GM13977 (cell line): ENCODE data around the gene DMKN.

Source experiments
- DNase-seq: peaks from one replicate; pipeline ENCODE4 v3.0.0; 2012; ENCODE audit warnings: low spot score
- in situ Hi-C: fragments of 300-500 bp; cut with MboI; formaldehyde crosslinking; loops from one replicate; pipeline ENCODE4 v1.12.0; 2022; ENCODE audit warnings: low sequenced_read_pairs, low pct_unique_long_range_greater_than_20kb, mixed read lengths, inconsistent platforms; ENCODE audit not compliant: unreplicated experiment
- TF ChIP-seq, protein P1 (sequence below): IDR thresholded peaks from 2 replicates; pipeline ENCODE4 v1.5.1; 2012; ENCODE audit warnings: mild to moderate bottlenecking, control low read depth; ENCODE audit not compliant: insufficient read depth; ENCODE audit errors: extremely low read depth, missing control alignments

Gene DMKN

DNA sequence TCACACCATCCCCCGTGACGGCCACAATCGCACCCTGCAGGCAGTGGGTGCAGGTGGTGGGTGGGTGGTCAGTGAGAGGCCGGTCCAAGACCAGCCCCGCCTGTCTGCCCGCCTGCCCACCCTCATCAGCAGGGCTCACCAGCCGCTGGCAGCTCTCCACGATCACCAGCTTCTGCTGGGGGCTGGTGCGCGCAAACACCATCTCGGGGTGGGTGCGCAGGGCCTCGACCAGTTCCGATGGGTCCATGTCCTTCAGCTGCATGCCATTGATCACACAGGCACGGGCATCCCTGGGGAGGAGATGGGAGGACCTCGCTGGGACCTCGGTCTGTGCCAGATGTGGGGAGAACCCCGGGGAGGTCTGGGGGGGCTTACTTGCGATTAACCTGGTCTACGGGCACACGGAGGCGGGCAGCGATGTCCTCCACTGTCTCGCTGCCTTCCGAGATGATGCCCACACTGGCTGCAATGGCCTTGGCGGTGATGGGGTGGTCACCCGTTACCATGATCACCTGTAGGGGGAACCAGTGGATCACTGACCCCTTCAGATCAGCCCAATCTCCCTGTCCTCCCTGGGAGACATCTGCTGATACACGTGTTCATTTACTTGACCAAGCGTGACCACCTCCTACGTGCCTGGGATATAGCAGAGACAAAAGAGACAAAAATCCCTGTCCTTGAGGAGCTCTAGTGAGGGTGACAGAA lies 42.0 kb upstream of the DMKN start:
- peak; percentile 60 for DNase-seq
- in situ Hi-C loops, result no loop called here
- TF ChIP-seq, protein P1, sequence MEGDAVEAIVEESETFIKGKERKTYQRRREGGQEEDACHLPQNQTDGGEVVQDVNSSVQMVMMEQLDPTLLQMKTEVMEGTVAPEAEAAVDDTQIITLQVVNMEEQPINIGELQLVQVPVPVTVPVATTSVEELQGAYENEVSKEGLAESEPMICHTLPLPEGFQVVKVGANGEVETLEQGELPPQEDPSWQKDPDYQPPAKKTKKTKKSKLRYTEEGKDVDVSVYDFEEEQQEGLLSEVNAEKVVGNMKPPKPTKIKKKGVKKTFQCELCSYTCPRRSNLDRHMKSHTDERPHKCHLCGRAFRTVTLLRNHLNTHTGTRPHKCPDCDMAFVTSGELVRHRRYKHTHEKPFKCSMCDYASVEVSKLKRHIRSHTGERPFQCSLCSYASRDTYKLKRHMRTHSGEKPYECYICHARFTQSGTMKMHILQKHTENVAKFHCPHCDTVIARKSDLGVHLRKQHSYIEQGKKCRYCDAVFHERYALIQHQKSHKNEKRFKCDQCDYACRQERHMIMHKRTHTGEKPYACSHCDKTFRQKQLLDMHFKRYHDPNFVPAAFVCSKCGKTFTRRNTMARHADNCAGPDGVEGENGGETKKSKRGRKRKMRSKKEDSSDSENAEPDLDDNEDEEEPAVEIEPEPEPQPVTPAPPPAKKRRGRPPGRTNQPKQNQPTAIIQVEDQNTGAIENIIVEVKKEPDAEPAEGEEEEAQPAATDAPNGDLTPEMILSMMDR, result peak; percentile 23

DNA sequence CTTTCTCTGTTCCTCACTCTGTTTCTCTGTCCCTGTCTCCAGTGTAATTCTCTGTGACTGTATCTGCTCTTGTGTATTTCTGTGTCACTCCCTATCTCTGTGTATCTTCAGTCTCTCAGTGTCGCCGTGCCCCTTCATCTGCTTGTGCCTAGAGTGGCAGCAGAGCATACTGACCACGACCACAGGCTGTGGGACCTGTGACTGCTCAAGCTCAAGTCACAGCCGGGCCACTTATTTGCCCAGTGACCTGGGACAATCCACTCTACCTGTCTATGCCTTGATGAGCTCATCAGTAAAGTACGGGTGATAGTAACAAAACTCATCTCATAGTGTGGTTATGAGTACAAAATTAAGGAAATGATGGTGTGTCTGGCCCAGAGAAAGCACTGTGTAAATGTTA lies 40.6 kb upstream of the DMKN start:
- in situ Hi-C loops, result no loop called here
- TF ChIP-seq, protein P1, result no peak
- no peak for DNase-seq

DNA sequence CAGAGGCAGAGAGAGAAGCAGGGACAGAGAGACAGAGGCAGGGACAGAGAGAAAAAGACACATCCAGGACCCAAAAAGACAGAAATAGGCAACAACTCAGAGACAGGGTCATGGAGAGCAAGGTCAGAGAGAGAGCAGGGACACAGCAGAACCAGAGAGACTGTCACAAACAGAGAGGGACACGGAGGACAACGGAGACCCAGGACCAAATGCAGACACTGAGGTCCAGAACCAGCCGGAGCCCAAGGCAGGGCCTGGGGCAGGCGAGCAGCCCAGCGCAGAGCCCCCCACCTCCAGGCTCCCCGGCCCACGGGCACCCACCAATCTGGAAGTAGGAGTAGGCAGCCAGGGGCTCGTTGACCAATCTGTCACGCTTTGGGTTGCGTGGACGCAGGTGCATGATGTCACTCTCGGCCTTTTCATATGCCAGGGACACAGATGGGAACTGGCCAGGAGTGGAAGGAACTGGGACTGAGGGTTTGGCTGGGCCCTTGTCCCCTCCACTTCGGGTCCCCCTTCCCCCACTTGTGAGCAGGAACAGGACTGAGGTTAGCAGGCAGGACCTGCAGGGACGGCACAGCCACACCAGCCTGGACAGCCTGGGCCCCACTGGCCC lies 40.0 kb upstream of the DMKN start:
- DNase-seq, result no peak
- in situ Hi-C loops, result no loop called here
- TF ChIP-seq, protein P1, result no peak

DNA sequence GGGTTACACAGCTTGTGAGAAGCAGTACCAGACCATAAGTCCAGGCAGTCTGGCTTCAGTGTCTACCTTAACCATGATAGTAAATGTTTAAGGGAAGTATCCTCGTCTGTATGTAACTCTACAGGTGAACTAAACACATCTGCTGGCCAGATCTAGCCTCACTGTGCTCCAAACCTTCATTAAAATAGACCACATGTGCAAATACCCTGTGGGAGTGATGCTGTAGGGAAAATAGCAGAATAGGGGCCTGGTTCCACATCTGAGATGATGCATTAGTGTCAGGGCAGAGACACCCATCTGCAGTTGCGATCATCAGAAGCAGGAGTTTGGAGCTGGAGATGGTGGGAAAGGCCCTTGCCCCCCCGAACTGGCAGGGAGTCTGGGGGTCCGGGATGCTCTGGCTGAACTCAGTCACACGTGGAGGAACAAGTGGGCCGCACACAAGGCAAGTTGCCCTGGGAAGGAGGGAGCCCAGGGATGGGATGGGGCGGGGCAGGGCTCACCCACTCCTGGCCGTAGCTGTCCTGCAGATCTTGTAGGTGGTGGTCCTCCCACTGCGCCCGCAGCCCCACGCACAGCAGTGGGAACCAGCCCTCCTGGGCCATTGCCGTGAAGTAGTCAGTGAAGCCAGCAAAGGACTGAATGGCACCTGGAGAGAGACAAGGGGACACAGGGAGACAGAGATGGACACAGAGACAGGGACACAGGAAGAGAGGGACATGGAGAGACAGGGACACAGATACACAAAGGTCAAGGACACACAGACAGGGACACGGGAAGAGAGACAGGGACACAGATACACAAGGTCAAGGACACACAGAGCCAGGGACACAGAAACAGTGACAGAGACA lies 39.3 kb upstream of the DMKN start:
- TF ChIP-seq, protein P1, result no peak
- in situ Hi-C loops, result no loop called here
- no peak for DNase-seq

DNA sequence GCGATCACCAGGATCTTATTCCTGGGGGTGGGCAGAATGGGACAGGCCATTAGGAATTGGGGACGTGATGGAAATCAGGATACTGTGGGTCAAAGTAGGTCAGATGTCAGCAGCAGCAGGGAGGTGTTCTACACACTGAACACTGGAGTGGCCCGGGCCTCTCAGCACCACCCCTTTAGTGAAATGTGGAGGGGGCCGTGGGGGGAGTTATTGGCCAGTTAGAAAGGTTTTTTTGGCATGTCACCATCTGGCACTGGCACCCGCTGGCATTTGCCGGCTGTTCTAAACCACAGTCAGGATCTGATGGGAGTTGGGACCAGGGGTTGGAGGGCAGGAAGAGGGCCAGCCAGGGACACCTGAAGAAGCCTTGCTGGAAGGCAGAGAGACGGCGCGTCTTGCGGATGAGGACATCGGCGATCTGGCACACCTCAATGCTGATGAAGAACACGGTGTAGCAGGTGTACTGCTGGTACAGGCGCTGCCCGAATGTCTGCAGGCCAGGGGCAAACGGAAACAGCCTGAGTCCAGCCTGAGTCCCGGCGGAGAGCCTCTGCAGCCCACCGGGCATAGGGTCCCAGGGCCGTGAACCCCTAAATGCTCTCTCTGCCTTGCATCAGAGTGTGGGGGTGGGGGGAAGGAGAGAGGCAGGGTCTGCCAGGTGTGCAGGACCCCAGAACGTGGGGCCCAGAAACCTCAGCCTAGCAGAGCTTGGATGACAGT lies 37.8 kb upstream of the DMKN start:
- TF ChIP-seq, protein P1, result no peak
- no peak for DNase-seq
- in situ Hi-C loops, result no loop called here

DNA sequence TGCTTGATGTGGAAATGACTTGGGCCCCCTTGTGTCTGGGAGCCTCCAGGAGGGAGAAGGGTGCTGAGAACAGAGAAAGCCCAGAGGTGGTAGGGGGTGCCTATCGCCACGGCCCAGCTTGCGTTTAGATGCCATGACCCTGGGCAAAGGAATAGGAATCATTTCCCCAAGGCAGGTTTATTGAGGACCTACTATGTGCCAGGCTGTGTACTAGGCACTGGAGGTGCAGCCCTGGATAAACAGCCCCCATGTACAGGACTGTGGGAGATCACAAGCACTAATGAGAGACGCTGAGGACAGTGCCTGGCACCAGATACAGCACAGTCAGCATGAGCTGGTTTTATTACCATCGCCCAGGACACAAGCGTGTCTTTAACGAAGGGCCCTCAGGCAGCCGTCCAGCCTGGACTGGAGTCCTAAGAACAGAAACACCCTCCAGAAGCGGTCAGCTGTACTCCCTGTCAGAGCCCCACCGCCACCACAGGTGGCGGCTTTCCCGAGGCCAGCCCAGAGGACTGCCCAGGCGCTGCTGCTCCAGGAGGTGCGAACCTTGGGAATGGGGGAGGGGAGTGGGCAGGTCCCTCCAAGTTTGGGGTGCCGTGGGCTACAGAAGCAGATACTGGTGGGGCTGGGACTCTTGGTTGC lies 36.6 kb upstream of the DMKN start:
- TF ChIP-seq, protein P1, result no peak
- in situ Hi-C loops, result no loop called here
- DNase-seq, result no peak
